Measurements from ENCODE around the gene MREG.

- TF ChIP-seq CTCF (IDR thresholded peaks at IDR 0.05) = no peak
- no peak for TF ChIP-seq PHF8 (IDR thresholded peaks at IDR 0.05; ENCODE audit: borderline replicate concordance, low read depth)
These were observed 99.1 kb downstream of the MREG start for GRCh38 chr2:215914054-215914776.

All from A549 (cell line).